GM10266 (cell line): ENCODE data around the gene PRKCQ.

ENCODE experiments used
- DNase-seq: peaks from one replicate; pipeline ENCODE4 v3.0.0; 2012; ENCODE audit errors: extremely low spot score
- CTCF ChIP-seq: IDR thresholded peaks from 2 replicates; pipeline ENCODE4 v1.5.1; 2012; ENCODE audit warnings: mild to moderate bottlenecking, low read depth; ENCODE audit not compliant: control insufficient read depth, insufficient read depth; ENCODE audit errors: missing control alignments

PRKCQ gene

GRCh38 chr10:6494936-6495592, 85.0 kb downstream of the PRKCQ start:
- TF ChIP-seq CTCF, result no peak
- DNase-seq, result peak; percentile 12

GRCh38 chr10:6494442-6494819, 85.6 kb downstream of the PRKCQ start:
- DNase-seq, result no peak
- TF ChIP-seq CTCF, result no peak

- no peak for DNase-seq
- no peak for TF ChIP-seq CTCF
Observed at GRCh38 chr10:6493521-6494441, 86.3 kb downstream of the PRKCQ start.

GRCh38 chr10:6492896-6493295, 87.2 kb downstream of the PRKCQ start:
- DNase-seq, result no peak
- no peak for TF ChIP-seq CTCF

GRCh38 chr10:6491841-6492609, 88.1 kb downstream of the PRKCQ start:
- no peak for DNase-seq
- TF ChIP-seq CTCF, result no peak

GRCh38 chr10:6490614-6491013, 89.5 kb downstream of the PRKCQ start:
- DNase-seq, result no peak
- TF ChIP-seq CTCF, result no peak
